ENCODE measurements around the gene PRR20G.
"Not testable (repeated sequence)": the region's sequence is repeated elsewhere in the genome, so short reads cannot be mapped to it uniquely, and the experiment has no call there.

The PRR20G gene

GRCh38 chr3:127287840-127288239, at the start of gene PRR20G:
TSS of gene PRR20G (minus strand) at chr3:127288046. CDS start at chr3:127287365, 681 bp downstream.
- DNase-seq, result no peak

GRCh38 chr3:127337001-127337400, 49.2 kb upstream of the PRR20G start:
- no peak for DNase-seq

GRCh38 chr3:127336101-127336500, 48.3 kb upstream of the PRR20G start:
- DNase-seq, result no peak

- no peak for DNase-seq
These were observed 42.5 kb upstream of the PRR20G start for GRCh38 chr3:127330385-127330784.

GRCh38 chr3:127329631-127330285, 41.9 kb upstream of the PRR20G start:
- DNase-seq, result no peak

GRCh38 chr3:127328421-127328820, 40.6 kb upstream of the PRR20G start:
- no peak for DNase-seq

GRCh38 chr3:127326341-127326740, 38.5 kb upstream of the PRR20G start:
- no peak for DNase-seq

- no peak for DNase-seq
These were observed 37.7 kb upstream of the PRR20G start for GRCh38 chr3:127325629-127325961.

GRCh38 chr3:127324913-127325628, 37.2 kb upstream of the PRR20G start:
- no peak for DNase-seq

GRCh38 chr3:127324076-127324475, 36.2 kb upstream of the PRR20G start:
- no peak for DNase-seq

GRCh38 chr3:127323581-127323980, 35.7 kb upstream of the PRR20G start:
- DNase-seq, result no peak

- DNase-seq, result no peak
These were observed 33.5 kb upstream of the PRR20G start for GRCh38 chr3:127321371-127321770.

GRCh38 chr3:127320529-127321121, 32.8 kb upstream of the PRR20G start:
- DNase-seq, result no peak

- no peak for DNase-seq
These were observed 28.8 kb upstream of the PRR20G start for GRCh38 chr3:127316685-127317084.

- no peak for DNase-seq
These were observed 25.0 kb upstream of the PRR20G start for GRCh38 chr3:127312818-127313217.

GRCh38 chr3:127308821-127309220, 21.0 kb upstream of the PRR20G start:
- not testable (repeated sequence) for DNase-seq

- DNase-seq, result no peak
These were observed 20.1 kb upstream of the PRR20G start for GRCh38 chr3:127307916-127308315.

GRCh38 chr3:127307112-127307835, 19.4 kb upstream of the PRR20G start:
- no peak for DNase-seq

GRCh38 chr3:127306361-127307111, 18.7 kb upstream of the PRR20G start:
- no peak for DNase-seq

- DNase-seq, result no peak
These were observed 17.7 kb upstream of the PRR20G start for GRCh38 chr3:127305499-127306060.

GRCh38 chr3:127304121-127304744, 16.4 kb upstream of the PRR20G start:
- no peak for DNase-seq

GRCh38 chr3:127299276-127299675, 11.4 kb upstream of the PRR20G start:
- DNase-seq, result no peak

Measured in cerebellar nuclear complex (tissue), 1 donor.